ENCODE measurements around the gene SMIM32.

DNA sequence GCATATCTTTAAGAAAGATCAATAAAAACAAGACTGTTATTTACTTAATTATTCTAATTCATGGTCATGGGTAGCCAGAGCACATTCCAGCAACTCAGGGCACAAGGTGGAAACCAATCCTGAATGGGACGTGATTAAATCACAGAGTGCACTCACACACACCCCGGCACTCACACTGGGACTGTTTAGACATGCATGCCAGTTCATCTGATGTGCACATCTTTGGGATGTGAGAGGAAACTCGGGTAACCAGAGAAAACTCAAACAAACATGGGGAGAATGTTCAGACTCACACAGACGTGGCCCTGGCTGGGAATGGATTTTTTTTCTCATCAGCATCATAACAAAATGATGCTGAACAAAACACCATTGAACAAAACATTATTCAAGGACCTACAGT lies 31.0 kb downstream of the SMIM32 start:
- TF ChIP-seq, protein P1, sequence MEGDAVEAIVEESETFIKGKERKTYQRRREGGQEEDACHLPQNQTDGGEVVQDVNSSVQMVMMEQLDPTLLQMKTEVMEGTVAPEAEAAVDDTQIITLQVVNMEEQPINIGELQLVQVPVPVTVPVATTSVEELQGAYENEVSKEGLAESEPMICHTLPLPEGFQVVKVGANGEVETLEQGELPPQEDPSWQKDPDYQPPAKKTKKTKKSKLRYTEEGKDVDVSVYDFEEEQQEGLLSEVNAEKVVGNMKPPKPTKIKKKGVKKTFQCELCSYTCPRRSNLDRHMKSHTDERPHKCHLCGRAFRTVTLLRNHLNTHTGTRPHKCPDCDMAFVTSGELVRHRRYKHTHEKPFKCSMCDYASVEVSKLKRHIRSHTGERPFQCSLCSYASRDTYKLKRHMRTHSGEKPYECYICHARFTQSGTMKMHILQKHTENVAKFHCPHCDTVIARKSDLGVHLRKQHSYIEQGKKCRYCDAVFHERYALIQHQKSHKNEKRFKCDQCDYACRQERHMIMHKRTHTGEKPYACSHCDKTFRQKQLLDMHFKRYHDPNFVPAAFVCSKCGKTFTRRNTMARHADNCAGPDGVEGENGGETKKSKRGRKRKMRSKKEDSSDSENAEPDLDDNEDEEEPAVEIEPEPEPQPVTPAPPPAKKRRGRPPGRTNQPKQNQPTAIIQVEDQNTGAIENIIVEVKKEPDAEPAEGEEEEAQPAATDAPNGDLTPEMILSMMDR (IDR thresholded peaks at IDR 0.05): no peak
- TF ChIP-seq POLR2A (IDR thresholded peaks at IDR 0.05): no peak

All from prostate gland (tissue), 2 donors.